Vagina (tissue), 2 donors: Measurements from ENCODE around the gene CFAP68. TPM values are rescaled to one million over a fixed set of nuclear protein-coding genes. Genes with fewer than 3 reads are reported as not detected.

Experiments used
- DNase-seq, 2 donors: peaks; one replicate each; pipeline ENCODE4 v3.0.0-alpha.2; 2017; ENCODE audit errors: extremely low spot score in 2 of 2
- H3K27ac ChIP-seq: fragments of 200-600 bp; sonication (generic); one replicate; pipeline ENCODE4 v1.5.1; 2019
- H3K27me3 ChIP-seq: fragments of 200-600 bp; sonication (generic); one replicate; pipeline ENCODE4 v1.5.1; 2019
- H3K36me3 ChIP-seq, 2 donors: fragments of 200-600 bp; sonication (generic); one replicate each; pipeline ENCODE4 v1.5.1; 2017 to 2019
- H3K4me1 ChIP-seq: fragments of 200-600 bp; sonication (generic); one replicate; pipeline ENCODE4 v1.5.1; 2019
- H3K4me3 ChIP-seq, 2 donors: fragments of 200-600 bp; sonication (generic); 1 replicate in 1 of 2; 2 replicates in 1 of 2; pipeline ENCODE4 v1.5.1; 2016 to 2019
- H3K9me3 ChIP-seq: fragments of 200-600 bp; sonication (generic); one replicate; pipeline ENCODE4 v1.5.1; 2019
- POLR2A ChIP-seq, 2 donors: fragments of 450-650 bp; IDR thresholded peaks; one replicate each; pipeline ENCODE4 v1.6.1; 2017; ENCODE audit warnings: antibody characterized with exemption in 2 of 2, mild to moderate bottlenecking in 2 of 2, moderate library complexity in 2 of 2
- POLR2AphosphoS5 ChIP-seq, 2 donors: sonication (generic); formaldehyde crosslinking; IDR thresholded peaks; one replicate each; pipeline ENCODE4 v1.9.0; 2017; ENCODE audit warnings: antibody characterized with exemption in 2 of 2, mild to moderate bottlenecking in 2 of 2, low read depth in 1 of 2; ENCODE audit not compliant: insufficient read depth in 1 of 2
- intact Hi-C: fragments of 100-400 bp; cut with DNase I; formaldehyde crosslinking; loops from one replicate; pipeline ENCODE4 v1.15.1; 2023
- total RNA-seq: library from RNA; depleted of rRNA; stranded (reverse); fragments of >200 nt; gene quantifications from one replicate; pipeline ENCODE4 v1.2.3, GENCODE V29; 2016
- TF ChIP-seq, protein P1 (sequence below), 3 experiments: fragments of 450-650 bp in 2 of 3; fragments of 200-600 bp in 1 of 3; sonication (generic) in 1 of 3; IDR thresholded peaks; one replicate each; pipeline ENCODE4 v1.5.1; 2017 to 2019; ENCODE audit warnings: antibody characterized with exemption in 3 of 3, mild to moderate bottlenecking in 2 of 3, moderate library complexity in 2 of 3

The CFAP68 gene
- total RNA-seq, 1 donor from 2014 or later = 22.6 TPM

GRCh38 chr11:111855506-111855905, 23.8 kb upstream of the CFAP68 start:
- Histone ChIP-seq H3K4me1 (no peaks in the 10 kb centered on the region), H3K4me3 (no peak overlapping the region), H3K27me3 (no peaks in the 10 kb centered on the region), H3K36me3 (peaks cover 3 to 53% of the 10 kb centered on the region in 2 donors), H3K27ac (no peak overlapping the region), H3K9me3 (no peaks in the 10 kb centered on the region)
- DNase-seq = no peak
- intact Hi-C loops = no loop called here
- no peak for TF ChIP-seq POLR2A (IDR thresholded peaks at IDR 0.05)
- TF ChIP-seq, protein P1, sequence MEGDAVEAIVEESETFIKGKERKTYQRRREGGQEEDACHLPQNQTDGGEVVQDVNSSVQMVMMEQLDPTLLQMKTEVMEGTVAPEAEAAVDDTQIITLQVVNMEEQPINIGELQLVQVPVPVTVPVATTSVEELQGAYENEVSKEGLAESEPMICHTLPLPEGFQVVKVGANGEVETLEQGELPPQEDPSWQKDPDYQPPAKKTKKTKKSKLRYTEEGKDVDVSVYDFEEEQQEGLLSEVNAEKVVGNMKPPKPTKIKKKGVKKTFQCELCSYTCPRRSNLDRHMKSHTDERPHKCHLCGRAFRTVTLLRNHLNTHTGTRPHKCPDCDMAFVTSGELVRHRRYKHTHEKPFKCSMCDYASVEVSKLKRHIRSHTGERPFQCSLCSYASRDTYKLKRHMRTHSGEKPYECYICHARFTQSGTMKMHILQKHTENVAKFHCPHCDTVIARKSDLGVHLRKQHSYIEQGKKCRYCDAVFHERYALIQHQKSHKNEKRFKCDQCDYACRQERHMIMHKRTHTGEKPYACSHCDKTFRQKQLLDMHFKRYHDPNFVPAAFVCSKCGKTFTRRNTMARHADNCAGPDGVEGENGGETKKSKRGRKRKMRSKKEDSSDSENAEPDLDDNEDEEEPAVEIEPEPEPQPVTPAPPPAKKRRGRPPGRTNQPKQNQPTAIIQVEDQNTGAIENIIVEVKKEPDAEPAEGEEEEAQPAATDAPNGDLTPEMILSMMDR (IDR thresholded peaks at IDR 0.05) = no peak
- no peak for TF ChIP-seq POLR2AphosphoS5 (IDR thresholded peaks at IDR 0.05; ENCODE audit: insufficient read depth in 1 of 2, low read depth in 1 of 2)

GRCh38 chr11:111860257-111860656, 19.1 kb upstream of the CFAP68 start:
- peaks cover 3 to 37% of the 10 kb centered on the region in 2 donors for H3K36me3 ChIP-seq
- H3K4me3 ChIP-seq = no peak overlapping the region
- intact Hi-C loops = no loop called here
- H3K27me3 ChIP-seq = no peaks in the 10 kb centered on the region
- no peak for DNase-seq
- H3K9me3 ChIP-seq = no peaks in the 10 kb centered on the region
- no peak overlapping the region for H3K27ac ChIP-seq
- TF ChIP-seq, protein P1 (IDR thresholded peaks at IDR 0.05) = no peak
- TF ChIP-seq POLR2A (IDR thresholded peaks at IDR 0.05) = no peak
- no peak for TF ChIP-seq POLR2AphosphoS5 (IDR thresholded peaks at IDR 0.05; ENCODE audit: insufficient read depth in 1 of 2, low read depth in 1 of 2)
- no peaks in the 10 kb centered on the region for H3K4me1 ChIP-seq

GRCh38 chr11:111870113-111870512, 9.2 kb upstream of the CFAP68 start:
- DNase-seq = no peak
- Histone ChIP-seq H3K4me1 (peaks cover 16% of the 10 kb centered on the region), H3K4me3 (peak overlapping the region in 1 of 2 donors; percentile 62), H3K36me3 (peaks cover 0 to 26% of the 10 kb centered on the region in 2 donors), H3K27ac (no peak overlapping the region), H3K9me3 (no peaks in the 10 kb centered on the region), H3K27me3 (no peaks in the 10 kb centered on the region)
- intact Hi-C loops = loop anchor here (10.0 kb wide), 2 partner anchors 55 to 105 kb away; no protein-coding TSS in a partner anchor
- TF ChIP-seq POLR2AphosphoS5 (IDR thresholded peaks at IDR 0.05; ENCODE audit: insufficient read depth in 1 of 2, low read depth in 1 of 2) (no peak), POLR2A (IDR thresholded peaks at IDR 0.05) (no peak)
- TF ChIP-seq, protein P1 (IDR thresholded peaks at IDR 0.05) = no peak

GRCh38 chr11:111870522-111870885, 8.8 kb upstream of the CFAP68 start:
- peaks cover 16% of the 10 kb centered on the region for H3K4me1 ChIP-seq
- H3K36me3 ChIP-seq = peaks cover 0 to 24% of the 10 kb centered on the region in 2 donors
- H3K4me3 ChIP-seq = peak overlapping the region; percentile 62 to 93
- intact Hi-C loops = loop anchor here (10.0 kb wide), 2 partner anchors 54 to 104 kb away; no protein-coding TSS in a partner anchor
- H3K27ac ChIP-seq = peak overlapping the region; percentile 83
- no peak for DNase-seq
- TF ChIP-seq POLR2A (IDR thresholded peaks at IDR 0.05) (no peak), POLR2AphosphoS5 (IDR thresholded peaks at IDR 0.05; ENCODE audit: insufficient read depth in 1 of 2, low read depth in 1 of 2) (no peak)
- TF ChIP-seq, protein P1 (IDR thresholded peaks at IDR 0.05) = no peak
- H3K9me3 ChIP-seq = no peaks in the 10 kb centered on the region
- H3K27me3 ChIP-seq = no peaks in the 10 kb centered on the region

- H3K9me3 ChIP-seq = no peaks in the 10 kb centered on the region
- H3K4me3 ChIP-seq = peak within 1 kb of the TSS; percentile 62 to 93
- TF ChIP-seq, protein P1 (IDR thresholded peaks at IDR 0.05) = peak in 1 of 3 experiments; percentile 22
- no peak for TF ChIP-seq POLR2A (IDR thresholded peaks at IDR 0.05)
- peak; percentile 75 to 91 for TF ChIP-seq POLR2AphosphoS5 (IDR thresholded peaks at IDR 0.05; ENCODE audit: insufficient read depth in 1 of 2, low read depth in 1 of 2)
- intact Hi-C loops = loop anchor here (10.0 kb wide), 2 partner anchors 54 to 104 kb away; no protein-coding TSS in a partner anchor
- peaks cover 16% of the 10 kb centered on the region for H3K4me1 ChIP-seq
- H3K27ac ChIP-seq = peak within 1 kb of the TSS; percentile 83
- H3K27me3 ChIP-seq = no peaks in the 10 kb centered on the region
- peaks cover 0 to 18% of the 10 kb centered on the region in 2 donors for H3K36me3 ChIP-seq
- DNase-seq = no peak
These were observed 8.3 kb upstream of the CFAP68 start, which contains the start of gene ALG9 for GRCh38 chr11:111870886-111871692. ALG9 (minus strand) TSS chr11:111871581; CDS start chr11:111871482, 99 bp downstream.
